IPS-11a (cell line): Measurements from ENCODE around the gene TBL1X.
"Not testable (repeated sequence)": the region's sequence is repeated elsewhere in the genome, so short reads cannot be mapped to it uniquely, and the experiment has no call there.

Experiments used
- H3K4me3 ChIP-seq: one replicate; pipeline ENCODE4 v1.5.1; 2013; ENCODE audit warnings: low read depth, low read length, control low read depth

Gene TBL1X

DNA sequence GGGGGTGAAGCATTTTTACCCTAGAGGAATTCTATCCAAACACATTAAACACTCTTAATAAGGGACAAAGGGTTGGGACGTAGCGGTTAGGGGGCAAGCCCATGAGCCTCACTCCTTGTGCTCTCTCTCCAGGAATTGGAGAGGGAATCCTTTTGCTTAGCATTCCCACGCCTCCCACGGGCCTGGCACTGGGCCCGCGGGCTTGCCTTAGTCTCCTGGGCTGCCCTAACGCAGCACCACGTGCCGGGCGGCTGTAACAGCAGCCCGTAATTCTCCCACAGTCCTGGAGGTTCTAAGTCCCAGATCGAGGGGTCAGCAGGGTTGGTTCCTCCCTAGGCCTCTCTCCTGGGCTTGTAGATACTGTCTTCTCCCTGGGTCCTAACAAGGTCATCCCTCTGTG, 67.5 kb downstream of the TBL1X start:
- no peak overlapping the region for H3K4me3 ChIP-seq

- H3K4me3 ChIP-seq, result no peak overlapping the region
Observed at GRCh38 chrX:9533611-9534010, 68.8 kb downstream of the TBL1X start.

DNA sequence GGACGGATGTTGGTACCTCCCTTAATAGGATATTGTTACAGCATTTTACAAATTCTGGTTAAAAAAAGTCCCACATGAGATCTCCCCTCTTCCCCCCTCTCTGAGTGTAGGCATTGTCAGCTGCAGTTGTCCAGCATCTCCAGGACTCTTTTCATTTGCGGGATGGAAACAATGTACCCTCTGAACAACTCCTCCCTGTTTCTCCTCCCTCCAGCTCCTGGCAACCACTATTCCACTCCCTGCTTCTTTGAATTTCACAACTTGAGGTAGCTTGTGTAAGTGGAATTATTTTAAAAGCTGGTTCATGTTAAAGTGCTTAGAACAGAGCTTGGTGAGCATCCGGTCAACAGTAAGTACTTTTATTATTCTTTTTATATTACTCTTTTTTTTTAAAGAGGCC, 69.8 kb downstream of the TBL1X start:
- no peak overlapping the region for H3K4me3 ChIP-seq

- no peak overlapping the region for H3K4me3 ChIP-seq
Observed at GRCh38 chrX:9535101-9535500, 70.2 kb downstream of the TBL1X start.

DNA sequence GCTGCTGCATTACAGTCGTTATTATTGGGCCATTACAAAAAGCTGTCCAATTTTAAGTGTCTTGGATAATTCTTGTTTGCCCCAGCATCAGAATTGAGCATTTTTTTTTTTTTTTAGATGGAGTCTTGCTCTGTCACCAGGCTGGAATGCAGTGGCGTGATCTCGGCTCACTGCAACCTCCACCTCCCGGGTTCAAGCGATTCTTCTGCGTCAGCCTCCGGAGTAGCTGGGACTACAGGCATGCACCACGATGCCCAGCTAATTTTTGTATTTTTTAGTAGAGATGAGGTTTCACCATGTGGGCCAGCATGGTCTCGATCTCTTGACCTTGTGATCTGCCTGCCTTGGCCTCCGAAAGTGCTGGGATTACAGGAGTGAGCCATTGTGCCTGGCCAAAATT, 71.3 kb downstream of the TBL1X start:
- not testable (repeated sequence) for H3K4me3 ChIP-seq

- H3K4me3 ChIP-seq, result no peak overlapping the region
Observed at GRCh38 chrX:9537781-9538180, 72.9 kb downstream of the TBL1X start.

GRCh38 chrX:9538544-9539045, 73.7 kb downstream of the TBL1X start:
- no peak overlapping the region for H3K4me3 ChIP-seq

- no peak overlapping the region for H3K4me3 ChIP-seq
Observed at GRCh38 chrX:9539605-9540387, 74.9 kb downstream of the TBL1X start.

DNA sequence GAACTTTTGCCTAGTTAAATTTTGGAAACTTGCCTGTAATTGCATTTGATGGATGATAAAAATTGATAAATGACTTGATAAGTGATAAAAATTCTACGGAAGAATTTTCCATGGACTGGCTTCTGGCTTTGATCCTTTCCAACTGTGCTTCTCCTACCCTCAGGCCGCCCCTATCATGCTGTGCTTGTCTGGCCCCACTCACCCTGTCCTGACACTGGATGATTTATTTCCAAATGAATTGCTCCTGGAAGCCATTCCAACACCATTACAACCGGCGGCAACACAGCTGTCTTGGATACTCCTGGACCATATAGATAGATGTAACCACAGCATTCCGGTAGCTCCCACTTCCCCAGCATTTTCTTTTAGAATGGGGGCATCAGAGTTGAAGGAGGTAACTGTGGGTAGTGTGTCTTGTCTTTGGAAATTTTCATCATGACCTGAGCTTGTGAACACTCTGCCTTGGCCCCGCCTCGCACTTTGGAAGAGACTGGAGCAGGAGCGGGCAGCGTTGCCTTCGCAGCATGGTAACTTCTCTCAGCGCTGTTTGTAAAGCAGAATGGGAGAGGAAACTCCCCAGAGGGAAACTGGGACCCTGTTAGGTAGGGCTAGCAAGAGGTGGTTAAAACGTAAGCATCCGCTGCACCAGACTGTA, 77.4 kb downstream of the TBL1X start:
- H3K4me3 ChIP-seq, result no peak overlapping the region

GRCh38 chrX:9542761-9543111, 77.9 kb downstream of the TBL1X start:
- no peak overlapping the region for H3K4me3 ChIP-seq

DNA sequence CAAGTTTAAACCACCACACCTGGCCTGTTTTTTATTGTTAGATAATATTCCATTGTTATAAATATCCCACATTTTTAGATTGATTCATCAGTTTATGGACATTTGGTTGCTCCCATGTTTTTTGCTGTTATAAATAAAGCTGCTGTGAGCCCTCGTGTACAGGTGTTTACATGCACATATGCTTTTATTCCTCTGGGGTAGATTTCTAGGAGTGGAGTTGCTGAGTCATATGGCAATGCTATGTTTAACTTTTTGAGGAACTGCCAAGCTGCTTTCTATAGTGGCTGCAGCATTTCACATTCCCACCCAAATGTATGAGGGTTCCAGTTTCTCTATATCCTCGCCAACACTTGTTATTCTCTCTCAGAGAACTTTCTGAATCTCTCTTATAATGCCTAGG, 90.5 kb downstream of the TBL1X start:
- no peak overlapping the region for H3K4me3 ChIP-seq

GRCh38 chrX:9557091-9557490, 92.2 kb downstream of the TBL1X start:
- no peak overlapping the region for H3K4me3 ChIP-seq

DNA sequence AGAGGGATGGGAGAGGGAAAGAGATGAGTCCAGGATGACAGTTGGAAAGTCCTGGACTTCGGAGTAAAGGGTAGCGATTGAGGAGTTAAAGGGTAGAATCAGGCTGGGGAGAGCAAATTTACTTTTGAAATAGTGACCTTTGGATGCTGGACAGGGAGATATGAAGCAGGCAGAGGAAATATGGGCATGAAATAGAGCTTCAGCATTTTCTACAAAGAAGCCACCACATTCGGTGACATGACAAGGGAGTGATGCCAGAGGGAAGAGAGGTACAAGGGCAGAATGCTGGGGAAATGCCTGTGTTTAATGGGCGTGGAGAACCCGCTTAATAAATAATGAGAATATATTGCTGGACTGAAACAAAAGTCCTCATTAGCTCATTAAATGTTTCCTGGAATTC, 92.7 kb downstream of the TBL1X start:
- H3K4me3 ChIP-seq, result no peak overlapping the region

- H3K4me3 ChIP-seq, result no peak overlapping the region
Observed at GRCh38 chrX:9558615-9559014, 93.8 kb downstream of the TBL1X start.

DNA sequence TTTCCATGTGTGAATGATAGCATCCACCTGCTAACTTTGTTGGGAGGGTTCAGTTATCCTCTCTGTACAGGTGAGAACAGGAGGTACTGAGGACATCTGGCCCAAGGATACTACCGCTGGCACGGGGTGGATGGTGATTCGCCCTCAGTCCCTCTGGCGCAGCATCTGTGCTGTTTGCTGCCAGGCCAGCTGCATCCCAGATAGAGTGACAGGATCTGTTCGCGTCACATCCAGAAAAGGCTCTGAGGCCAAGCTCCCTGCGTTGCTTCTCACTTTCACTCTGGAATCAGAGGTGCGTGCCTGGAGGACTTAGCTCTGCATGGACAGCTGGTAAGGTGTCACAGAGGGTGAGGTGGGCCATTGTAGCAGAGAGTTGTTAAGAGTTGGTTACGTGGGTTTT, 95.4 kb downstream of the TBL1X start:
- H3K4me3 ChIP-seq, result no peak overlapping the region

- H3K4me3 ChIP-seq, result no peak overlapping the region
Observed at GRCh38 chrX:9561199-9561598, 96.3 kb downstream of the TBL1X start.

DNA sequence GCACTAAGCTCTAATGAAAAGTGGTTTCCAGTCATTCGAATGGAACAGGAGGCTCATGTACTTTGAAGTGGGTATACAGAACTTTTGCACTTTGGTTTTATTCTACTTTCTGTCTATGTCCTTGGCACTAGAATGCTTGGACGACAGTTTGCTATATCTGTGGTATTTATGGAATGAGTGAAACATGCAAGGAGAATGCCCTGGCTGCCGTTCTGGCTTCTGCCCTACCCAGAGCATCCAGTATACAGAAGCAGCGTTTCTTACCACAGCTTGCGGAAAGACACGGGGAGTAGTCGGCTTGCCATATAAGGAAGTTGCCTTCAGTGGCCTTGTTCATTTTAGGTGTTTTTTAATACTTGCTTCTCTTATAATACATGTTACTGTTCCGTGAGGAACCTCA, 98.0 kb downstream of the TBL1X start:
- H3K4me3 ChIP-seq, result no peak overlapping the region

GRCh38 chrX:9566150-9566621, 101.3 kb downstream of the TBL1X start:
- H3K4me3 ChIP-seq, result no peak overlapping the region

- no peak overlapping the region for H3K4me3 ChIP-seq
Observed at GRCh38 chrX:9569876-9570301, 105.0 kb downstream of the TBL1X start.

DNA sequence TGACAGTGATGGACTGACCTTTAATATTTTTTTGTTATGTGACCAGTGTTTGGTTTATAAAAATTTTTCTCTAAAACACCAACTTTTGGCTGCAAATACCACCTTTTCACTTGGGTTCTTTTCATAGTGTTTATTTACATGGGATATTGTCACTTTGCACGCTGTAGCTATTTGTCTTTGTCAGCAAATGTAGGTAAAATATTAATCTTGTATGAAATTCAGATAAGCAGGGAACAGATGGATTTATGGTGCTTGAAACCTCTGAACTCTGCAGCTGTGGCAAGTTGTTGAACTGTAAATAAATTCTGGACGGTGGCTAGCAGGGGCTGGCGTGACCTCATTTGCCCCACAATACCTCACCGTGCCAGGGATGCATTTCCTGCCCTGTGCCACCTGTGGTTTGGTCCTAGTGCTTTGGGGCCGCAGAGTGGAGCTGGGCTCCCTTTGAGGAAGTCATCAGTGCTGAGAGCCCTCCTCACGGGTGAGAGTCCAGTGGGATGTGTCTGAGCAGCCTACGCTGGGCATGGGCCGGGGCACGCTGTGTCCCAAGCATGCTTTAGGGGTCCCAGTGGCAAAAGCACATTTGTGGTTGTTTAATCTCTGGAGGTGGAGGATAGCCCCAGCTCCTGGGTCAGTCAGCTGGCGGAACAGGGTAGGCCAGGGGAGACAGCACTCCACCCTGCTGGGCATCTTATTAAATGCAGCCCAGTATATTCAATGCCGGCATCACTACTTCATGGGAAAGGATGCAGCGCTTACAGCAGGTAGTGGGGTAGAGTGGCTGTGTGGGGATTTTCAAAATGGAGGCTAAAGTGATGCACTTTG, 108.6 kb downstream of the TBL1X start:
- H3K4me3 ChIP-seq, result no peak overlapping the region

- no peak overlapping the region for H3K4me3 ChIP-seq
Observed at GRCh38 chrX:9576059-9576458, 111.2 kb downstream of the TBL1X start.

GRCh38 chrX:9577555-9577954, 112.7 kb downstream of the TBL1X start:
- no peak overlapping the region for H3K4me3 ChIP-seq
